ENCODE data around the gene DONSON. TPM values are rescaled to one million over a fixed set of nuclear protein-coding genes. Genes with fewer than 3 reads are reported as not detected.

DONSON gene
- total RNA-seq, 1 donor from 2014 or later = 11.7 TPM

GRCh38 chr21:33611006-33611744 is 22.7 kb upstream of the DONSON start:
- Mint-ChIP-seq H3K36me3 (ENCODE audit: low read depth, unreplicated experiment) (peaks cover 3% of the 10 kb centered on the region), H3K27ac (ENCODE audit: unreplicated experiment) (no peak overlapping the region), H3K4me3 (ENCODE audit: unreplicated experiment) (no peak overlapping the region), H3K27me3 (ENCODE audit: low read depth, unreplicated experiment) (no peaks in the 10 kb centered on the region), H3K4me1 (ENCODE audit: low read depth, unreplicated experiment) (no peaks in the 10 kb centered on the region), H3K9me3 (ENCODE audit: unreplicated experiment) (no peaks in the 10 kb centered on the region)
- Histone ChIP-seq H2AFZ (ENCODE audit: low read depth, low read length) (no peak overlapping the region), H3K79me2 (ENCODE audit: insufficient read depth, low read length) (no peaks in the 10 kb centered on the region), H3K36me3 (ENCODE audit: insufficient read depth, low read length) (peaks cover 8% of the 10 kb centered on the region), H3K9ac (ENCODE audit: low read length) (no peak overlapping the region), H3K4me3 (ENCODE audit: insufficient read depth, low read depth, low read length) (no peak overlapping the region), H4K20me1 (ENCODE audit: insufficient read depth, low read length) (no peaks in the 10 kb centered on the region), H3K4me1 (ENCODE audit: insufficient read depth, low read length) (no peaks in the 10 kb centered on the region), H3K9me3 (ENCODE audit: insufficient read depth, low read depth, low read length) (no peaks in the 10 kb centered on the region), H3K27me3 (ENCODE audit: insufficient read depth, low read length) (no peaks in the 10 kb centered on the region), H3K4me2 (ENCODE audit: low read length) (no peak overlapping the region), H3K27ac (ENCODE audit: low read depth, low read length) (no peak overlapping the region)
- no peak for TF ChIP-seq EZH2 (IDR thresholded peaks at IDR 0.05; ENCODE audit: insufficient read depth, low read length)
- TF ChIP-seq CTCF (IDR thresholded peaks at IDR 0.05; ENCODE audit: insufficient read depth, low read depth, low read length) = no peak
- FAIRE-seq (no peak), DNase-seq (ENCODE audit: low read depth) (no peak)

- Histone ChIP-seq H2AFZ (ENCODE audit: low read depth, low read length) (no peak overlapping the region), H3K36me3 (ENCODE audit: insufficient read depth, low read length) (peaks cover 4% of the 10 kb centered on the region), H3K4me2 (ENCODE audit: low read length) (peak overlapping the region; percentile 15), H3K4me3 (ENCODE audit: insufficient read depth, low read depth, low read length) (no peak overlapping the region), H3K9ac (ENCODE audit: low read length) (no peak overlapping the region), H4K20me1 (ENCODE audit: insufficient read depth, low read length) (no peaks in the 10 kb centered on the region), H3K27ac (ENCODE audit: low read depth, low read length) (peak overlapping the region; percentile 4), H3K4me1 (ENCODE audit: insufficient read depth, low read length) (no peaks in the 10 kb centered on the region), H3K9me3 (ENCODE audit: insufficient read depth, low read depth, low read length) (no peaks in the 10 kb centered on the region), H3K79me2 (ENCODE audit: insufficient read depth, low read length) (no peaks in the 10 kb centered on the region), H3K27me3 (ENCODE audit: insufficient read depth, low read length) (no peaks in the 10 kb centered on the region)
- Mint-ChIP-seq H3K27ac (ENCODE audit: unreplicated experiment) (no peak overlapping the region), H3K4me1 (ENCODE audit: low read depth, unreplicated experiment) (no peaks in the 10 kb centered on the region), H3K36me3 (ENCODE audit: low read depth, unreplicated experiment) (peaks cover 3% of the 10 kb centered on the region), H3K4me3 (ENCODE audit: unreplicated experiment) (no peak overlapping the region), H3K9me3 (ENCODE audit: unreplicated experiment) (no peaks in the 10 kb centered on the region), H3K27me3 (ENCODE audit: low read depth, unreplicated experiment) (no peaks in the 10 kb centered on the region)
- FAIRE-seq (no peak), DNase-seq (ENCODE audit: low read depth) (peak; percentile 6)
- TF ChIP-seq CTCF (IDR thresholded peaks at IDR 0.05; ENCODE audit: insufficient read depth, low read depth, low read length) (no peak), EZH2 (IDR thresholded peaks at IDR 0.05; ENCODE audit: insufficient read depth, low read length) (no peak)
Observed at GRCh38 chr21:33608559-33608958, 20.1 kb upstream of the DONSON start.

DNA sequence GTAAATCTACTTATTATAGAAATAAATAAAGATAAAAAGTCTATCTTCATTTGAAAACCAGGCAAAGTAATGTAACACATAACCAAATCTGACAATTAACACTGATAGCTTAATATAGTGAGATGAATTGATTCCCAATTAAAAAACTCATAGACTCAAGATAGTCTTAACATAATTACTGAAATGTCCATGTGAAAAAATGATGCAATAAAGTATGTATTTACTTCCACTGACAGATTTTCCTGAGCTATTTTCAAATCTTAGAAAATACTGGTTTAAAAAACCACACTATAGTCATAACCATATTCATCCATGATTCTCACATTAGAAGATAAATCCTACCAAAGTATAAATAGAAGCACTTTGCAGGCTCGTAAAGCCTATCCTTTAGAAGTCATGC is 9.6 kb upstream of the DONSON start:
- no peaks in the 10 kb centered on the region for H3K79me2 ChIP-seq (ENCODE audit: insufficient read depth, low read length)
- H4K20me1 ChIP-seq (ENCODE audit: insufficient read depth, low read length) = no peaks in the 10 kb centered on the region
- no peak overlapping the region for H3K27ac ChIP-seq (ENCODE audit: low read depth, low read length)
- no peaks in the 10 kb centered on the region for H3K27me3 Mint-ChIP-seq (ENCODE audit: low read depth, unreplicated experiment)
- TF ChIP-seq EZH2 (IDR thresholded peaks at IDR 0.05; ENCODE audit: insufficient read depth, low read length) (no peak), CTCF (IDR thresholded peaks at IDR 0.05; ENCODE audit: insufficient read depth, low read depth, low read length) (no peak)
- FAIRE-seq (no peak), DNase-seq (ENCODE audit: low read depth) (no peak)
- H3K36me3 Mint-ChIP-seq (ENCODE audit: low read depth, unreplicated experiment) = peaks cover 9% of the 10 kb centered on the region
- no peak overlapping the region for H3K27ac Mint-ChIP-seq (ENCODE audit: unreplicated experiment)
- H3K4me3 Mint-ChIP-seq (ENCODE audit: unreplicated experiment) = no peak overlapping the region
- no peak overlapping the region for H2AFZ ChIP-seq (ENCODE audit: low read depth, low read length)
- no peaks in the 10 kb centered on the region for H3K4me1 ChIP-seq (ENCODE audit: insufficient read depth, low read length)
- H3K4me1 Mint-ChIP-seq (ENCODE audit: low read depth, unreplicated experiment) = no peaks in the 10 kb centered on the region
- no peak overlapping the region for H3K9ac ChIP-seq (ENCODE audit: low read length)
- H3K36me3 ChIP-seq (ENCODE audit: insufficient read depth, low read length) = peaks cover 36% of the 10 kb centered on the region
- no peak overlapping the region for H3K4me3 ChIP-seq (ENCODE audit: insufficient read depth, low read depth, low read length)
- H3K27me3 ChIP-seq (ENCODE audit: insufficient read depth, low read length) = no peaks in the 10 kb centered on the region
- no peak overlapping the region for H3K4me2 ChIP-seq (ENCODE audit: low read length)
- no peaks in the 10 kb centered on the region for H3K9me3 Mint-ChIP-seq (ENCODE audit: unreplicated experiment)
- no peaks in the 10 kb centered on the region for H3K9me3 ChIP-seq (ENCODE audit: insufficient read depth, low read depth, low read length)

Data from astrocyte (in vitro differentiated cells and primary cell).